Activated T-helper 9 cell treated with anti-CD3 and anti-CD28 coated beads, Interleukin-2, amount 50 U/mL, for 16 hours (primary cell): Measurements from ENCODE around the gene AFAP1L2.
"Not testable (repeated sequence)": the region's sequence is repeated elsewhere in the genome, so short reads cannot be mapped to it uniquely, and the experiment has no call there.

ENCODE experiments used
- DNase-seq: peaks from one replicate; pipeline ENCODE4 v3.0.0-alpha.2; 2020; ENCODE audit warnings: low read depth

Gene AFAP1L2

GRCh38 chr10:114362826-114363355 is 41.4 kb downstream of the AFAP1L2 start:
- no peak for DNase-seq

DNA sequence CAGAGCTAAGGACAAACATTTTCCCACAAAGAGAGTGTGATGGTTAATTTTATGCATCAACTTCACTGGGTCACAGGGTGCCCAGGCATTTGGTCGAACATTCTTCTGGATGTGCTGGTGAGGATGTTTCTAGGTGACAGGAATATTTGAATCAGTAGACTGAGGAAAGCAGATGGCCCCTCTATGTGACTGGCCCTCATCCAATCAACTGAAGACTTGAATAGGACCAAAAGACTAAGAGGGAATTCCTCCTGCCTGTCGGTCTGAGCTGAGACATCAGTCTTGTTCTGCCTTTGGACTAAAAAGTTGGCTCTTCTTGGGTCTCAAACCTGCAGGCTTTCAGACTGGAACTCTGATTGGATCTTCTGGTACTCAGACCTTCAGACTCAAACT is 44.4 kb downstream of the AFAP1L2 start:
- no peak for DNase-seq

DNA sequence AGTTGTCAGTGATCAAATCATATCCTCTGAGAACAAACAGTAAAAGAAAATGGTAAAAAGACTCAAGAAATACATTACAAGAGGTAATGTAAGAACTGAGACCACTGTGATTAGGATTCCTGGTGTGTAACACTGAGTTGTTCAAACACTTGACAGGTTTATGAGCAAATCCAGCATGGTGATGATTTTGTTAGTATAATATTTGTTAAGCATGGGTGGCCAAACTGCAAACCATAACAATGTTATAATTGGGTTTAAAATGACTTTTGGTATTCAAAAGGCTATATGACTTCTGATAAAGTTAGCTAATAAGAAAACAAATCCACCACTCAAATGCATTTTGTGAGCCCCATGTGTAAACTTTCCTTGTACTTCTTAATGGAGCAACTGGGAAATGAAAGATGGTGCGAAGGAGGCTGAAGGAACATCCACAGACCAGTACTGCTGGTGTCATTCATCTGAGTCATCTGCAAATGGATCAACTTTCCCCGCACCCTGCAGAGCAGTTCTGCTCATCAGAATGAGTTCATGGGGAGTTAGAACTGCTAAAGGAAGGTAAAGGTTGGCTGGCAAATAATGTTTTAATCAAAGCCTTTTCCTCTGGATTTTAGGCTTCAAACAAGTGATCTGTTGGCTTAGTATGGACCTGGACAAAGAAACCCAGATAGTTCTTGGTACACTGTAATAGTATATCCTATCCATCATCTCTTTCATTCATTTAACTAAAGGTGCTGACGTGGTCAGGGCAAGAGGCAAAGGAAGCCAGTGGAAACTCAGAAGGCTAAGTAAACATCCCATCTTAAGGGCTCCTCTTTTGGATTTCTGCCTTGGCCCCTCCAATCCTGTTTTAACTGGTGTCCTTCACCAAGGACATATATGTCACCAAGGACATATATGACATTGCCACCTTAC is 45.0 kb downstream of the AFAP1L2 start:
- no peak for DNase-seq

DNA sequence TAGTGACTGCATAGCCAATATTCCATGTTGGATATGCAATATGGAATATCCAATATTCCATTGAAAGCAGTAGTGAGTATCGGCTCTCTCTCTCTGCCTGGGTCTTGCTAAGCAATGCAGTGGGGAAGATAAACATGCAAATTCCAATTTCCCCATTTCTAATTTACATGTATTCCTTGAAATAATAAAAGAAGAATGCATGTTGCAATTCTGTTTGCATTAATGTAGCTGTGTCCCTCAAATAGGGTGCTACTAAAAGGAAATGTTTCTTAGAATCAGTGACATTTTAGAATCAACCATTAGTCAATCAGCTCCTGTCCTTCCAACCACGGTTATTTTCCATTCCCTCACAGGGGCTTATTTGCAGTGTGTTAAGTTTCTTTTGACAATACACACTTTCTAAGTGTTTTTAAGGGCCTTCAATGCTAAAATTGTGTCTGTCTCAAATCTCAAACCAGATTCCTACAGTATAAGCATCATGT is 46.7 kb downstream of the AFAP1L2 start:
- DNase-seq = no peak

- no peak for DNase-seq
These were observed 47.4 kb downstream of the AFAP1L2 start for GRCh38 chr10:114356751-114357514.

- DNase-seq = no peak
These were observed 48.2 kb downstream of the AFAP1L2 start for GRCh38 chr10:114356126-114356525.

GRCh38 chr10:114353383-114353782 is 50.9 kb downstream of the AFAP1L2 start:
- DNase-seq = no peak

DNA sequence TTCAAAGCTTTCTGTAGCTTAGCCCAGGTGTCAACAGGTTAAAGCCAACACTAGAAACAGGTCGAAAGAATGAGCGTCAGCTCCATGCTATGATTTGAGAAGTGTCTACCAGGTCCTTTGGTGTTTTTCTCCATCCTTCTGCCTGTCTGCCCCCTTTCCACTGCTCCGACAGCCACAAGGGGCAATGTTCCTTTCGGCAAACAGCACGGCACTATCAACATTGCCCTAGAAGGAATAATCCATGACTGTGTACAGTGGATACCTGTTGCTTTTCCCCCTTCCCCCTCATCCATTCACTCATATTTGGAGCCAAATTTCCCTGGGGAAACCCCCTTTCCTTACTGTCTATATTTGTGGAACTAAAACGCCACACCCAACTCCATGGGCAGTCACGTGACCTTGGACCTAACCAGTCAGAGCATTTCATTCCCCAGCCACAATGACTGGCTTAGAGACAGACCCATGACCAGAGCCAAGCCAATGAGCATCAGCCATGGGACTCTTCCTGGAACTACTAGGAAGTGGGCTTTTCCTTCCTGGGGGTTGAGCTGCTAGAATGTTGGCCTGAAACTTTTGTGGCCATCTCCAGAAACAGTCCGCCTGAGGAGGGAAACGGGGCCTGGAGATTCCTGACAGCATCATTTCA is 51.5 kb downstream of the AFAP1L2 start:
- DNase-seq = no peak

DNA sequence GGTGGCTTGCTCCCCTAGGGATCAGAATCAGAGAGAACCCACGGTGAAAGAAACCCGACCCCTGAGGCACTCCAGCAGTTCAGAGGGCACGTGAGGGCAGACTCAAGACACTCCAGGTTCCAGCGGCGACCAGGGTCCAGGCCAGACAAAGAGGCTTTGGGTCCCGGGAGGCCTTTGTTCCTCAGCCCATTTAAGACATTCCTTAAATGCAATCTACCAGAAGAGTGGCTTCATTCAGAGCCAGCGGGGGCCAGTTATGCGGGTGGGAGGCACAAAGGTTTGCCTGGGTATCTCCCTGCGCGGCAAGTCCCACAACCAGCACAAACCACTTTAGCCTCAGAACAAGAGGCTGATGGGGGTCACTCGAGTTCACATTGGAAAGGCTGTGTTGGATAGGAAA is 53.6 kb downstream of the AFAP1L2 start:
- no peak for DNase-seq

GRCh38 chr10:114349522-114350215 is 54.6 kb downstream of the AFAP1L2 start:
- DNase-seq = no peak

- not testable (repeated sequence) for DNase-seq
These were observed 55.2 kb downstream of the AFAP1L2 start for GRCh38 chr10:114349071-114349470.

GRCh38 chr10:114347791-114348190 is 56.5 kb downstream of the AFAP1L2 start:
- DNase-seq = no peak

GRCh38 chr10:114347241-114347640 is 57.1 kb downstream of the AFAP1L2 start:
- DNase-seq = no peak

- no peak for DNase-seq
These were observed 57.9 kb downstream of the AFAP1L2 start for GRCh38 chr10:114346176-114347031.

GRCh38 chr10:114345701-114346100 is 58.6 kb downstream of the AFAP1L2 start:
- no peak for DNase-seq

DNA sequence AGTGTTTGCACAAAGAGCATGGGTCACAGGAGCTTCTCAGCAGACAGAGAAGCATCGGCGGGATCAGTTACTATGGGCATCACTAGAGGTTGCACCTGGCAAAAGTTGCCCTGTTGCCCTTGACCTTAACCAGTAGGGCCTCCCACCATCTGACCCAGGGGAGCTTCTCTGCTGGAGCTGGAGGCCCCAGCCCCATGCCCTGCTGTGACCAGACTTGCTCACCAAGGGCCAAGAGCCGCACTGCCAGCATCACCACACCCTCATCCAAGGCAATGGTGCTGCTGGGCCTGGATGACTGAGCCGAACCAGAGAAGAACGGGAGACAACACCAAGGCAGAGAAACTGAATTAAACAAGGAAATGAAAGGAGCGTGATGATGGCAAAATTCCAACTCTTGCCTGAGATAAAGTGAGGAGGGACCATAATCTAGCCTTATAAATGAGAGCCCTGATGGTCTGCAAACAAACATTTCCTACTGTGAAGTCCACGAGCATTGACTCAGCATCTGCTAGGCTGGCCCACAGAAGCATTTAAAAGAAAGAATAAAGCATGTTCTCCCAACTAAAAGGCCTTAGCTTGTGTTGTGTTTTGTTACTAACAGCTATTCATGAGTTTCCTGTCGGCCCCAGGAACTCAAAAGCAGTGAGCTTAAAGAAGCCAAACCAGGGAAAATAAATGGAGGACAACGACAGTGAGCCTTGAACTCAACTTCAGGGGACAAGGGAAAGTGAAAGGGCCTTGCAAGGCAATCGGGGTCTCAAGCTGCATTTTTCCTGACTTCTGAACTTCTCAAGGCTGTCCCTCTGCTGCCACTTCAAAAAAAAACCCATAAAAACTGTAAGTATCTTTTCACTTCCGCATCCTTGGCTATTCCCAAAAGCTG is 60.4 kb downstream of the AFAP1L2 start:
- no peak for DNase-seq

GRCh38 chr10:114342976-114343375 is 61.3 kb downstream of the AFAP1L2 start:
- DNase-seq = no peak

- no peak for DNase-seq
These were observed 63.5 kb downstream of the AFAP1L2 start for GRCh38 chr10:114340816-114341215.
